ENCODE data around the gene GNA14.

GRCh38 chr9:77543131-77543822, 104.8 kb downstream of the GNA14 start:
- no peak for TF ChIP-seq POLR2A (IDR thresholded peaks at IDR 0.05)
- TF ChIP-seq CTCF (IDR thresholded peaks at IDR 0.05) = no peak
